A549 (cell line): ENCODE results near the gene TRPV4. TPM values are rescaled to one million over a fixed set of nuclear protein-coding genes. Genes with fewer than 3 reads are reported as not detected.

Source experiments
- ATAC-seq, 2 experiments: fragments of 200-7000 bp in 1 of 2; fragments of >200 bp in 1 of 2; cut with Nextera tagmentation in 1 of 2; cut with Tn5 transposase in 1 of 2; 3 replicates each; pipeline versions ENCODE4 v1.8.0 to v1.9.1; 2018 to 2020; ENCODE audit warnings: mild to moderate bottlenecking in 1 of 2, moderate library complexity in 1 of 2
- CTCF ChIA-PET: fragments of 300-600 bp; sonication (Branson Sonifier 250); formaldehyde crosslinking; extraction: SDS; loops from one replicate; lab custom pipeline; 2021; ENCODE audit warnings: antibody characterized with exemption, inconsistent platforms; lab: Yijun Ruan, JAX
- POLR2A ChIA-PET: fragments of 350-600 bp; formaldehyde crosslinking; extraction: SDS; loops from one replicate; lab custom pipeline; 2021; ENCODE audit warnings: antibody characterized with exemption, inconsistent platforms; lab: Yijun Ruan, JAX
- DNase-seq, 2 experiments: peaks; one replicate each; pipeline versions ENCODE4 v3.0.0 to v3.0.0-alpha.2; 2011 to 2016; ENCODE audit warnings: low read depth in 1 of 2, low spot score in 1 of 2
- FAIRE-seq: peaks from 2 replicates; lab custom pipeline; 2011; peaks lifted over from hg19 to GRCh38; lab: Jason Lieb, UNC
- H3K27ac ChIP-seq, 2 experiments: fragments of >200 bp; sonication (Bioruptor Twin); formaldehyde crosslinking; 3 replicates each; pipeline ENCODE4 v1.5.1; 2016 to 2017
- H3K4me1 ChIP-seq: fragments of >200 bp; sonication (Bioruptor Twin); formaldehyde crosslinking; 3 replicates; pipeline ENCODE4 v1.6.1; 2016
- H3K4me2 ChIP-seq: fragments of >200 bp; sonication (Bioruptor Twin); formaldehyde crosslinking; 3 replicates; pipeline ENCODE4 v1.6.1; 2016
- H3K4me3 ChIP-seq: fragments of >200 bp; sonication (Bioruptor Twin); formaldehyde crosslinking; 3 replicates; pipeline ENCODE4 v1.5.1; 2016
- H3K9me3 ChIP-seq: fragments of >200 bp; sonication (Bioruptor Twin); formaldehyde crosslinking; 3 replicates; pipeline ENCODE4 v1.6.1; 2016
- BHLHE40 ChIP-seq: IDR thresholded peaks from 2 replicates; pipeline ENCODE4 v1.6.1; 2012; ENCODE audit warnings: low read depth, low read length, inconsistent platforms
- CBX8 ChIP-seq: fragments of 200-600 bp; sonication (generic); IDR thresholded peaks from 2 replicates; pipeline ENCODE4 v1.6.1; 2016
- EHF ChIP-seq: fragments of 250-450 bp; sonication (Bioruptor Pico); IDR thresholded peaks from 2 replicates; pipeline ENCODE4 v1.5.0; 2020; ENCODE audit warnings: mild to moderate bottlenecking
- FOXS1 ChIP-seq: fragments of 250-450 bp; sonication (Bioruptor Pico); IDR thresholded peaks from 2 replicates; pipeline ENCODE4 v1.5.0; 2020; ENCODE audit warnings: mild to moderate bottlenecking, moderate library complexity
- KDM1A ChIP-seq: fragments of 200-600 bp; sonication (generic); IDR thresholded peaks from 2 replicates; pipeline ENCODE4 v1.6.1; 2016; ENCODE audit warnings: low read depth, mild to moderate bottlenecking
- KDM5A ChIP-seq: fragments of 200-600 bp; sonication (generic); IDR thresholded peaks from 2 replicates; pipeline ENCODE4 v1.6.1; 2016; ENCODE audit warnings: antibody characterized with exemption, mild to moderate bottlenecking
- MYC ChIP-seq: IDR thresholded peaks from 2 replicates; pipeline ENCODE4 v1.6.1; 2012; ENCODE audit warnings: mild to moderate bottlenecking, inconsistent platforms, low read length, improper control_type of control experiment, borderline replicate concordance
- NPAS2 ChIP-seq: fragments of 250-450 bp; sonication (Bioruptor Pico); IDR thresholded peaks from 2 replicates; pipeline ENCODE4 v1.8.0; 2022; ENCODE audit warnings: mild to moderate bottlenecking, moderate library complexity, borderline replicate concordance
- NR3C1 ChIP-seq: fragments of >200 bp; sonication (Bioruptor Twin); formaldehyde crosslinking; IDR thresholded peaks from 3 replicates; pipeline ENCODE4 v1.6.1; 2017
- PHF8 ChIP-seq: fragments of 200-600 bp; sonication (generic); IDR thresholded peaks from 2 replicates; pipeline ENCODE4 v1.6.1; 2016; ENCODE audit warnings: low read depth, mild to moderate bottlenecking, antibody characterized with exemption, moderate library complexity, borderline replicate concordance
- RAD21 ChIP-seq, 2 experiments: fragments of >200 bp in 1 of 2; sonication (Bioruptor Twin) in 1 of 2; formaldehyde crosslinking in 1 of 2; IDR thresholded peaks in 1 of 2; conservative IDR thresholded peaks in 1 of 2; 2 replicates in 1 of 2; 3 replicates in 1 of 2; pipeline ENCODE4 v1.6.1; 2012 to 2018; ENCODE audit warnings: inconsistent platforms in 1 of 2
- RARB ChIP-seq: fragments of 250-450 bp; sonication (Bioruptor Pico); IDR thresholded peaks from 2 replicates; pipeline ENCODE4 v1.8.0; 2021; ENCODE audit warnings: mild to moderate bottlenecking, moderate library complexity
- RCOR1 ChIP-seq: fragments of 150-350 bp; IDR thresholded peaks from 2 replicates; pipeline ENCODE4 v1.6.1; 2014; ENCODE audit warnings: antibody characterized with exemption, low read length, low read depth
- RFX5 ChIP-seq: fragments of 450-650 bp; IDR thresholded peaks from 2 replicates; pipeline ENCODE4 v1.7.1; 2014; ENCODE audit warnings: antibody characterized with exemption, mild to moderate bottlenecking, moderate library complexity
- RNF2 ChIP-seq: fragments of 200-600 bp; sonication (generic); IDR thresholded peaks from 2 replicates; pipeline ENCODE4 v1.6.1; 2016; ENCODE audit warnings: low read depth, mild to moderate bottlenecking, antibody characterized with exemption, moderate library complexity, borderline replicate concordance
- SMC3 ChIP-seq: fragments of >200 bp; sonication (Bioruptor Twin); formaldehyde crosslinking; IDR thresholded peaks from 3 replicates; pipeline ENCODE4 v1.6.1; 2018; ENCODE audit warnings: inconsistent platforms
- TP53 ChIP-seq: fragments of 250-450 bp; sonication (Bioruptor Pico); IDR thresholded peaks from 2 replicates; pipeline ENCODE4 v1.5.0; 2021; ENCODE audit warnings: mild to moderate bottlenecking, moderate library complexity
- ZFP36 ChIP-seq: fragments of 450-650 bp; IDR thresholded peaks from 2 replicates; pipeline ENCODE4 v1.6.1; 2014; ENCODE audit warnings: borderline replicate concordance; ENCODE audit not compliant: partially characterized antibody
- ZNF302 ChIP-seq: fragments of 250-450 bp; sonication (Bioruptor Pico); IDR thresholded peaks from 2 replicates; pipeline ENCODE4 v1.9.0; 2021; ENCODE audit warnings: inconsistent platforms, mild to moderate bottlenecking, moderate library complexity
- ZSCAN20 ChIP-seq: fragments of 250-450 bp; sonication (Bioruptor Pico); IDR thresholded peaks from 2 replicates; pipeline ENCODE4 v1.8.0; 2022; ENCODE audit warnings: mild to moderate bottlenecking, moderate library complexity
- WGBS: methylation state at CpG from one replicate; pipeline ENCODE4 v1.1.6; 2017; ENCODE audit errors: missing lambda C conversion rate; 5-methylcytosine and 5-hydroxymethylcytosine counted together
- polyA plus RNA-seq, 4 experiments: library from polyadenylated mRNA; depleted of rRNA in 3 of 4; stranded (reverse); fragments of >200 nt; fragmentation: RNase III in 1 of 4; extraction: RNeasy Plus Mini Kit Qiagen cat#74134 plus additional on column Dnase treatment in 1 of 4; gene quantifications; 2 replicates in 3 of 4; 3 replicates in 1 of 4; pipeline ENCODE4 v1.2.3, GENCODE V29; 2011 to 2017
- TF ChIP-seq, protein P1 (sequence below): fragments of 250-450 bp; sonication (Bioruptor Pico); IDR thresholded peaks from 2 replicates; pipeline ENCODE4 v1.5.0; 2021; ENCODE audit warnings: mild to moderate bottlenecking, moderate library complexity, borderline replicate concordance
- TF ChIP-seq, protein P2 (sequence below): IDR thresholded peaks from 2 replicates; pipeline ENCODE4 v1.6.1; 2012
- TF ChIP-seq, protein P3 (sequence below): fragments of 450-650 bp; IDR thresholded peaks from 2 replicates; pipeline ENCODE4 v1.6.1; 2014; ENCODE audit warnings: antibody characterized with exemption
- TF ChIP-seq, protein P4 (sequence below): fragments of 150-350 bp; IDR thresholded peaks from 2 replicates; pipeline ENCODE4 v1.6.1; 2014; ENCODE audit warnings: low read depth, mild to moderate bottlenecking, low read length
- TF ChIP-seq, protein P5 (sequence below): IDR thresholded peaks from 2 replicates; pipeline ENCODE4 v1.6.1; 2012; ENCODE audit warnings: low read depth, borderline replicate concordance

TRPV4 gene
- polyA plus RNA-seq, 2 of the 4 experiments (the other 2 are of a cell fraction), result 0.15 to 0.37 TPM

DNA sequence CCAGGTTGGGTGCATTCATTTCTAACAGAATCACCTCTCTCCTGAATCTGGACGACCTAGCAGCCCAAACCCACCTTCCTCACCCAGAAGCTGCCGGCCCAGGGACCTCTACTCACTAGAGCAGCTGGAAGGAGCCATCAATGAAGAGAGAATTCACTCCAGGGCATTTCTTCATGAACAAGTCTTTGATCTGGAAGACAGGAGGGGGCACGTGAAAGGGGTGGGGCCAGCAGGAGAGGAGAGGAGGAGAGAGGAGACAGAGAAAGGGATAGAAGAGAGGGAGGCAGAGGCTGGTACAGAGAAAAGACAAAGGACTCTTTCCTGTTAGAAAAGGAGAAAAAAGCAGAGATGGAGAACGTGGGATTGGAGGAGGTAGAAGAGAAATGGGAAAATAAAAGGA is 39.8 kb downstream of the TRPV4 start:
- no peaks in the 10 kb centered on the region for H3K9me3 ChIP-seq
- WGBS, result 9% methylated on average over 4 of the region's 4 CpGs
- TF ChIP-seq BHLHE40 (no peak), EHF (CRISPR knock-in tag) (no peak), RARB (no peak), RAD21 (conservative IDR thresholded peaks at IDR 0.05 in 1 of 2, IDR thresholded peaks at IDR 0.05 in 1 of 2) (no peak), ZSCAN20 (CRISPR knock-in tag) (no peak), ZFP36 (no peak), NPAS2 (CRISPR knock-in tag) (no peak), KDM5A (no peak), KDM1A (no peak), MYC (no peak), RCOR1 (no peak)
- TF ChIP-seq, protein P1, sequence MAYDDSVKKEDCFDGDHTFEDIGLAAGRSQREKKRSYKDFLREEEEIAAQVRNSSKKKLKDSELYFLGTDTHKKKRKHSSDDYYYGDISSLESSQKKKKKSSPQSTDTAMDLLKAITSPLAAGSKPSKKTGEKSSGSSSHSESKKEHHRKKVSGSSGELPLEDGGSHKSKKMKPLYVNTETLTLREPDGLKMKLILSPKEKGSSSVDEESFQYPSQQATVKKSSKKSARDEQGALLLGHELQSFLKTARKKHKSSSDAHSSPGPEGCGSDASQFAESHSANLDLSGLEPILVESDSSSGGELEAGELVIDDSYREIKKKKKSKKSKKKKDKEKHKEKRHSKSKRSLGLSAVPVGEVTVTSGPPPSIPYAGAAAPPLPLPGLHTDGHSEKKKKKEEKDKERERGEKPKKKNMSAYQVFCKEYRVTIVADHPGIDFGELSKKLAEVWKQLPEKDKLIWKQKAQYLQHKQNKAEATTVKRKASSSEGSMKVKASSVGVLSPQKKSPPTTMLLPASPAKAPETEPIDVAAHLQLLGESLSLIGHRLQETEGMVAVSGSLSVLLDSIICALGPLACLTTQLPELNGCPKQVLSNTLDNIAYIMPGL (CRISPR knock-in tag), result no peak
- TF ChIP-seq, protein P2, sequence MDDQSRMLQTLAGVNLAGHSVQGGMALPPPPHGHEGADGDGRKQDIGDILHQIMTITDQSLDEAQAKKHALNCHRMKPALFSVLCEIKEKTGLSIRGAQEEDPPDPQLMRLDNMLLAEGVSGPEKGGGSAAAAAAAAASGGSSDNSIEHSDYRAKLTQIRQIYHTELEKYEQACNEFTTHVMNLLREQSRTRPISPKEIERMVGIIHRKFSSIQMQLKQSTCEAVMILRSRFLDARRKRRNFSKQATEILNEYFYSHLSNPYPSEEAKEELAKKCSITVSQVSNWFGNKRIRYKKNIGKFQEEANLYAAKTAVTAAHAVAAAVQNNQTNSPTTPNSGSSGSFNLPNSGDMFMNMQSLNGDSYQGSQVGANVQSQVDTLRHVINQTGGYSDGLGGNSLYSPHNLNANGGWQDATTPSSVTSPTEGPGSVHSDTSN, result no peak
- TF ChIP-seq, all 56 proteins: peak for 0
- H3K4me1 ChIP-seq, result peaks cover 9% of the 10 kb centered on the region; the same call in 2 of the 3 replicates
- FAIRE-seq, result no peak
- POLR2A ChIA-PET, result no interaction called here
- H3K4me2 ChIP-seq, result no peak overlapping the region
- DNase-seq, result no peak
- H3K27ac ChIP-seq, result no peak overlapping the region
- no peak for ATAC-seq
- CTCF ChIA-PET, result interaction anchor here (1.3 to 2.5 kb wide), 2 partner anchors 11 to 18 kb away, joined by 4 to 8 read pairs; no protein-coding TSS in a partner anchor
- H3K4me3 ChIP-seq, result no peak overlapping the region

DNA sequence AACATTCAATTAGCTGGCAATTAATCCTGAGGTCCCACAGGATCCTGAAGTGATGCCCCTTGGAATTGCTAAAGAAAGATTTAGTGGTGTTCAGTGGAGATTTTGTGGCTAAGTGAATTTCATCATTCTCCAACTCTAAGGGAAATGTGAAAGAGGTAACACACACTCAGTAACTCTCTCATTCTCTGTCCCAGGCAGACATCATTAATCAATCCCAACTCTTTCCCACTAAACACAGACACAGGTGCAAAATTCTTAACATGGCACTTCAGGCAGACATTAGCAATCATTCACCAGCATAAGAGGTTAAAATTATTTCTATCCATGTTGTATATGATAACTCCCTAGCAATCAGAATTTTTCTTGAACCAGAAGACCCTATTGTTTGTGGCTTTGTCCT is 40.2 kb downstream of the TRPV4 start:
- no peak for ATAC-seq
- TF ChIP-seq, protein P3, sequence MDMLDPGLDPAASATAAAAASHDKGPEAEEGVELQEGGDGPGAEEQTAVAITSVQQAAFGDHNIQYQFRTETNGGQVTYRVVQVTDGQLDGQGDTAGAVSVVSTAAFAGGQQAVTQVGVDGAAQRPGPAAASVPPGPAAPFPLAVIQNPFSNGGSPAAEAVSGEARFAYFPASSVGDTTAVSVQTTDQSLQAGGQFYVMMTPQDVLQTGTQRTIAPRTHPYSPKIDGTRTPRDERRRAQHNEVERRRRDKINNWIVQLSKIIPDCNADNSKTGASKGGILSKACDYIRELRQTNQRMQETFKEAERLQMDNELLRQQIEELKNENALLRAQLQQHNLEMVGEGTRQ, result no peak
- no peak for TF ChIP-seq CBX8
- TF ChIP-seq, protein P1 (CRISPR knock-in tag), result no peak
- TF ChIP-seq SMC3, result no peak
- no peak for TF ChIP-seq PHF8
- no peak for TF ChIP-seq ZNF302 (CRISPR knock-in tag)
- TF ChIP-seq RNF2, result no peak
- no peak for TF ChIP-seq ZFP36
- TF ChIP-seq, protein P4, sequence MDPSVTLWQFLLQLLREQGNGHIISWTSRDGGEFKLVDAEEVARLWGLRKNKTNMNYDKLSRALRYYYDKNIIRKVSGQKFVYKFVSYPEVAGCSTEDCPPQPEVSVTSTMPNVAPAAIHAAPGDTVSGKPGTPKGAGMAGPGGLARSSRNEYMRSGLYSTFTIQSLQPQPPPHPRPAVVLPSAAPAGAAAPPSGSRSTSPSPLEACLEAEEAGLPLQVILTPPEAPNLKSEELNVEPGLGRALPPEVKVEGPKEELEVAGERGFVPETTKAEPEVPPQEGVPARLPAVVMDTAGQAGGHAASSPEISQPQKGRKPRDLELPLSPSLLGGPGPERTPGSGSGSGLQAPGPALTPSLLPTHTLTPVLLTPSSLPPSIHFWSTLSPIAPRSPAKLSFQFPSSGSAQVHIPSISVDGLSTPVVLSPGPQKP, result no peak
- no peak for TF ChIP-seq RFX5
- no peak for TF ChIP-seq TP53
- no peak for TF ChIP-seq MYC
- TF ChIP-seq FOXS1 (CRISPR knock-in tag), result no peak
- TF ChIP-seq NR3C1, result no peak
- TF ChIP-seq, protein P5, sequence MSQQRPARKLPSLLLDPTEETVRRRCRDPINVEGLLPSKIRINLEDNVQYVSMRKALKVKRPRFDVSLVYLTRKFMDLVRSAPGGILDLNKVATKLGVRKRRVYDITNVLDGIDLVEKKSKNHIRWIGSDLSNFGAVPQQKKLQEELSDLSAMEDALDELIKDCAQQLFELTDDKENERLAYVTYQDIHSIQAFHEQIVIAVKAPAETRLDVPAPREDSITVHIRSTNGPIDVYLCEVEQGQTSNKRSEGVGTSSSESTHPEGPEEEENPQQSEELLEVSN, result no peak
- no peak for TF ChIP-seq KDM5A
- no peak for DNase-seq
- Histone ChIP-seq H3K4me1 (peaks cover 9% of the 10 kb centered on the region; the same call in 2 of the 3 replicates), H3K4me2 (no peak overlapping the region), H3K4me3 (no peak overlapping the region), H3K9me3 (no peaks in the 10 kb centered on the region), H3K27ac (no peak overlapping the region)
- CTCF ChIA-PET, result interaction anchor here (1.3 to 2.5 kb wide), 2 partner anchors 12 to 18 kb away, joined by 4 to 8 read pairs; no protein-coding TSS in a partner anchor
- POLR2A ChIA-PET, result no interaction called here
- no peak for FAIRE-seq
